ENCODE measurements around the gene FAM98B.

FAM98B gene

GRCh38 chr15:38504680-38505467 is 50.9 kb downstream of the FAM98B start:
- no peak overlapping the region for H3K4me3 ChIP-seq (ENCODE audit: low read depth, low read length)
- no peak for DNase-seq (ENCODE audit: low read depth)
- no peak for TF ChIP-seq CTCF (conservative IDR thresholded peaks at IDR 0.05; ENCODE audit: low read depth, low read length)

GRCh38 chr15:38506997-38507396 is 53.1 kb downstream of the FAM98B start:
- DNase-seq (ENCODE audit: low read depth), result no peak
- H3K4me3 ChIP-seq (ENCODE audit: low read depth, low read length), result no peak overlapping the region
- TF ChIP-seq CTCF (conservative IDR thresholded peaks at IDR 0.05; ENCODE audit: low read depth, low read length), result no peak

GRCh38 chr15:38507570-38507969 is 53.6 kb downstream of the FAM98B start:
- no peak for DNase-seq (ENCODE audit: low read depth)
- TF ChIP-seq CTCF (conservative IDR thresholded peaks at IDR 0.05; ENCODE audit: low read depth, low read length), result no peak
- no peak overlapping the region for H3K4me3 ChIP-seq (ENCODE audit: low read depth, low read length)

GRCh38 chr15:38508647-38509046 is 54.7 kb downstream of the FAM98B start:
- no peak for DNase-seq (ENCODE audit: low read depth)
- H3K4me3 ChIP-seq (ENCODE audit: low read depth, low read length), result no peak overlapping the region
- no peak for TF ChIP-seq CTCF (conservative IDR thresholded peaks at IDR 0.05; ENCODE audit: low read depth, low read length)

GRCh38 chr15:38509152-38509551 is 55.2 kb downstream of the FAM98B start:
- no peak overlapping the region for H3K4me3 ChIP-seq (ENCODE audit: low read depth, low read length)
- no peak for DNase-seq (ENCODE audit: low read depth)
- TF ChIP-seq CTCF (conservative IDR thresholded peaks at IDR 0.05; ENCODE audit: low read depth, low read length), result no peak

- TF ChIP-seq CTCF (conservative IDR thresholded peaks at IDR 0.05; ENCODE audit: low read depth, low read length), result no peak
- H3K4me3 ChIP-seq (ENCODE audit: low read depth, low read length), result no peak overlapping the region
- no peak for DNase-seq (ENCODE audit: low read depth)
These were observed 59.0 kb downstream of the FAM98B start for GRCh38 chr15:38512901-38513300.

- no peak for DNase-seq (ENCODE audit: low read depth)
- no peak for TF ChIP-seq CTCF (conservative IDR thresholded peaks at IDR 0.05; ENCODE audit: low read depth, low read length)
These were observed 60.7 kb downstream of the FAM98B start for GRCh38 chr15:38514601-38515000.

More at GRCh38 chr15:38514601-38515000, 60.7 kb downstream of the FAM98B start:
- no peak overlapping the region for H3K4me3 ChIP-seq (ENCODE audit: low read depth, low read length)

Measured in choroid plexus epithelial cell (primary cell).